ENCODE results near the gene GARNL3. TPM values are rescaled to one million over a fixed set of nuclear protein-coding genes. Genes with fewer than 3 reads are reported as not detected.

GARNL3 gene
- polyA plus RNA-seq, 12 donors = 15.1 to 44.8 (median 19.7) TPM; not detected in 1

DNA sequence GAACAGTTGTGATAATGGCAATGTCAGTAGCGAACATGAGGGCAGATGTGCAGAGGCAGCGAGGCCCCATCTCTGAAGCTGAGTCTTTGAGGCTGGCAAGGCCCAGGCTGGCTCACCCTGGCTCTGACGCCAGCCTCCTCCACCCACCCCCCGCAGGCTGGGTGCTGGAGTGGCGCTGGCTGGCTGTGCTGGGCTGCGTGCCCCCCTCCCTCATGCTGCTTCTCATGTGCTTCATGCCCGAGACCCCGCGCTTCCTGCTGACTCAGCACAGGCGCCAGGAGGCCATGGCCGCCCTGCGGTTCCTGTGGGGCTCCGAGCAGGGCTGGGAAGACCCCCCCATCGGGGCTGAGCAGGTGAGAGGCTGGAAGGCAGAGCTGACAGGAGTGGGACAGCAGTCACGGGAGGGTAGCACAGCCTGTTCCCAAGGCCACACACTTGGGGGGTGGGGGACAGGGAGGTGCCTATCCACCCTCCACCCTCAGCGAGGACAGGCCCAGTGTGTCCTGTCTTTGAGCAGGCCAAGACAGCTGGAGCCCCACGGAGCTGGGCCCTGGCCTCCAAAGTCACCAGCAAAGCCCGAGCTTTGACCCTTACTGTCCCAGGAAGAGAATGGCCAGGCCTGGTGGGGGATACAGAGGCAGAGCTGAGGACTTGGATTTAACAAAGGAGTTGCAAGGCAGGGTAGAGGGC is 138.0 kb downstream of the GARNL3 start:
- DNase-seq = no peak

DNA sequence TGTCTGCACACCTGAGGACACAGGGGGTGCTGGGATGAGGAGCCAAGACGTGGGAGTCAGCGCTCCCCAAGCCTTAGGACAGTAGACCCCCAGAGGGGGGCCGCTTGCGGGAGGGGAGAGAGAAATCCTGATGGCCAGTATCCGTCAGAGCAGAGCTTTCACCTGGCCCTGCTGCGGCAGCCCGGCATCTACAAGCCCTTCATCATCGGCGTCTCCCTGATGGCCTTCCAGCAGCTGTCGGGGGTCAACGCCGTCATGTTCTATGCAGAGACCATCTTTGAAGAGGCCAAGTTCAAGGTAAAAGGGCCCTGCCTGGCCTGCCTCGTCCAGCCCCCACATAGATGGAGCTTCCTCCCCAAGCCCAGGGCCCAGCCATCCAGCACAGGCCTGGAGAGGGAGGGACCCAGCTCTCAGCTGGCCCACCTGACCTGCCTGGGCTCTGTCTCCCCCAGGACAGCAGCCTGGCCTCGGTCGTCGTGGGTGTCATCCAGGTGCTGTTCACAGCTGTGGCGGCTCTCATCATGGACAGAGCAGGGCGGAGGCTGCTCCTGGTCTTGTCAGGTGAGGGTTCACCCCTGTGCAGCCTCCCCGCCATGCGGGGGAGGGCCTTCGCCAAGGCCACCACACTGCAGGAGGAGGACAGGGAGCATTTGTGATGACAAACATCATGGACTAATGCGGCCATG is 139.1 kb downstream of the GARNL3 start:
- DNase-seq = no peak

DNA sequence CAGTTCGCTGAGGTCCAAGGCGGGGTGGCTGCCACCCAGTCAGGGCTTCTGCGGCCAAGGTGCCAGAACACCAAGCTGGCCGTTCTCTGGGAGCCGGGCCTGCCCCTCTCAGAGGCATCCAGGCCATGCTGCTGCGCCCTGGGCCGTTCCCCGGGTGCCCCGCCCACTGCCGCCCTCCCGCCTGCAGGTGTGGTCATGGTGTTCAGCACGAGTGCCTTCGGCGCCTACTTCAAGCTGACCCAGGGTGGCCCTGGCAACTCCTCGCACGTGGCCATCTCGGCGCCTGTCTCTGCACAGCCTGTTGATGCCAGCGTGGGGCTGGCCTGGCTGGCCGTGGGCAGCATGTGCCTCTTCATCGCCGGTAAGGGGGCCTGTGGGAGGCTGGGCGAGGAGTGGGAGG is 140.1 kb downstream of the GARNL3 start:
- DNase-seq = no peak

DNA sequence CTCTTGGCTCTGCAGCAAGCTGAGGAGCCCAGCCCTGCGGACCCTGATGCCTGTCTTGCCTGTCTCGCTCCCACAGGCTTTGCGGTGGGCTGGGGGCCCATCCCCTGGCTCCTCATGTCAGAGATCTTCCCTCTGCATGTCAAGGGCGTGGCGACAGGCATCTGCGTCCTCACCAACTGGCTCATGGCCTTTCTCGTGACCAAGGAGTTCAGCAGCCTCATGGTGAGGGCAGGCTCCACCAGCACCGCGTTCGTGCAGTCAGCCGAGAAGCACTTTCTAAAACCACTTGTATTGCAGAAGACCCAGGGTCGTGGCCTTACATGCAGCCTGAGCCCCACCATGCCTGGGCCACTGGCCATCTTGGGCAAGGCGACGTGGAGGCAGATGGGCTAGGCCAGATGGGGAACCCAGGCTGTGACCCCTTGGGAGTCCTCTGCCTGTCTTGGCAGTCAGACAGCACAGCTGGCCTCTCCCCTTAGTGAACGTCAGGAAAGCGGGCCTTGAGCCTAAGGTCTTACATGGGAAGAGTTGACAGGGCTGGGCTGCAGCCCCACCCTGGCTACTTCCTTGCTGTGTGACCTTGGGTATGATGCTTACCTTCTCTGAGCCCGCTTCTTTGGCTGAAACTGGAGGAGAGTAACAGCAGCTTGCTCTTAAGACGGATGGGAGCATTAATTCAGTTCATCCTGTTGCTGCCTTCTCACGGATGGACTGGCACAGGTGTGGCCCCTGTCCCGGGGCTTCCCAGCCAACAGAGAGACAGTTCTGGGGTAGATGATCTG is 141.0 kb downstream of the GARNL3 start:
- no peak for DNase-seq

DNA sequence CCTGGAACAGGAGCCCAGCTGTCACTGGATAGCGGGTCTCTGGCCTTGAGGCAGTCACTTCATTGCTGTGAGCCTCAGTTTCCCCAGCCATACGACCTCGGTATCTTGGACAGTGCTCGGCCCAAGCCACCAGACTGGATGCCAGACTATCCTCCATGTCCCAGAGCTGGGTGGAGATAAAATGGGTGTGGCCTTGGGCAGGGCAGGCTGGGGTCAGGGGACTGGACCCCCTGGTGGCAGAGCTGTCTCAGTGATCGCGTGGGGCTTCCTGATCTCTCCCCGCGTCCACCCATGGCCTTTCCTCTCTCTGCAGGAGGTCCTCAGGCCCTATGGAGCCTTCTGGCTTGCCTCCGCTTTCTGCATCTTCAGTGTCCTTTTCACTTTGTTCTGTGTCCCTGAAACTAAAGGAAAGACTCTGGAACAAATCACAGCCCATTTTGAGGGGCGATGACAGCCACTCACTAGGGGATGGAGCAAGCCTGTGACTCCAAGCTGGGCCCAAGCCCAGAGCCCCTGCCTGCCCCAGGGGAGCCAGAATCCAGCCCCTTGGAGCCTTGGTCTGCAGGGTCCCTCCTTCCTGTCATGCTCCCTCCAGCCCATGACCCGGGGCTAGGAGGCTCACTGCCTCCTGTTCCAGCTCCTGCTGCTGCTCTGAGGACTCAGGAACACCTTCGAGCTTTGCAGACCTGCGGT is 142.4 kb downstream of the GARNL3 start:
- no peak for DNase-seq

DNA sequence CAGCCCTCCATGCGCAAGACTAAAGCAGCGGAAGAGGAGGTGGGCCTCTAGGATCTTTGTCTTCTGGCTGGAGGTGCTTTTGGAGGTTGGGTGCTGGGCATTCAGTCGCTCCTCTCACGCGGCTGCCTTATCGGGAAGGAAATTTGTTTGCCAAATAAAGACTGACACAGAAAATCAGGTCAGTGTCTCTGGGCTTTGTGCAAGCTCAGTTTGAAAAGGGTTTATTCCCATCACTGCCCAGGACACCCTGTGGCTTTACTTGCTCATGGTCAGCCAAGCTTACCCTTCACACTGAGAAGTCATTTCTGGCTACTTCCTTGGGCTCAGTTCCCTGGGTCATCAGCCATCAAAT is 142.9 kb downstream of the GARNL3 start:
- DNase-seq = no peak

DNA sequence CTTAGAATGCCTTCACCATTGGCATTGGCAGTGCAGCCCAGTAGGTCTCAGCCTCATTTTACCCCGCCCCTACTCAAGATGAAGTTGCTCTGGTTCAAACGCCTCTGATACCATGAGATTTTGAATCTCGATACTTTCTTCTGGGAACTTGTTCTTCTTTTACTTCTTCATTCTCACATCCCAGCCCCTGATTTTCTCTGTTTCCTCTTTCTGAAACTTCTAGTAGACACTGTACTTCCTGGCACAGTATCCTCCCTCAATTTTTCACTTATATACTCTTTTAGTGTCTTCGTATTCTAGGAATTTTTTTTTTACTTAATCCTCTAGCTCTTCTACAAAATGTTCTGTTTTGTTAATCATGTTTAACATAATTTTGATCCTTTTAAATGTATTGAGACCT is 146.5 kb downstream of the GARNL3 start:
- no peak for DNase-seq

DNA sequence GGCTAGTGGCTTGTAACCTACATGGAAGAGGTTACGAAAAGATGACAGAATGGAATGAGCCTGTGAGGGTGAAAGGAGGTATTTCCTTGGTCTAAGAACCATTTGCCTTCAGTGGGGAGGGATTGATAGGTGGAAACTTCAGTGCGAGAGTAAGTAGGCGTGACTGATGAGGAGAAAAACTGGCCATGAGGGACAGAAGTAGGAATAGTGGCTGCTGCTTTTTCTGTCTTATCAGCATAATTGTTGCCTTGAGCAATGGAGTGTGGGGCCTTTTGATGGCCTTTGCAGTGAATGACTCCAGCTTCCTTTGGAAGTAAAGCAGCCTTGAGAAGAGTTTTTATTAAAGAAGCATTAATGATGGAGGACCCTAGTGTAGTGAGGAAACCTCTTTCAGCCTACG is 150.6 kb downstream of the GARNL3 start:
- DNase-seq = no peak

DNA sequence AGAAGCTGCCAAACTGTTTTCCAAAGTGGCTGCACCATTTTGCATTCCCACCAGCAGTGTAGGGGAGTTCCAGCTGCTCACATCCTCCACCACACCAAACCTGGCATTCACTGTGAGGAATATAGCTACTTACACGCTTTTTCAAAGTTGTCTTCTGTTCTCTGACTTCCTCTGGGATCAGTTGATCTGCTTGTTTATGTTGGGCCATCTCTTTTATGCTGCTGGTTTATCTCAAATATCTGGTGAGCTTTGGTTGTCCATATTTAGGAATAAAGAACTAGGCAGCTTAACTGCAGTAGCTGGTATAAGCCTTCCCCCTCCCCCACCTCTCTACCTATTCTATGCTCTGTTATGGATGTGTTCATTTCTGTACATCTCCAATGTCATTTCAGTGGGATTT is 151.1 kb downstream of the GARNL3 start:
- no peak for DNase-seq

DNA sequence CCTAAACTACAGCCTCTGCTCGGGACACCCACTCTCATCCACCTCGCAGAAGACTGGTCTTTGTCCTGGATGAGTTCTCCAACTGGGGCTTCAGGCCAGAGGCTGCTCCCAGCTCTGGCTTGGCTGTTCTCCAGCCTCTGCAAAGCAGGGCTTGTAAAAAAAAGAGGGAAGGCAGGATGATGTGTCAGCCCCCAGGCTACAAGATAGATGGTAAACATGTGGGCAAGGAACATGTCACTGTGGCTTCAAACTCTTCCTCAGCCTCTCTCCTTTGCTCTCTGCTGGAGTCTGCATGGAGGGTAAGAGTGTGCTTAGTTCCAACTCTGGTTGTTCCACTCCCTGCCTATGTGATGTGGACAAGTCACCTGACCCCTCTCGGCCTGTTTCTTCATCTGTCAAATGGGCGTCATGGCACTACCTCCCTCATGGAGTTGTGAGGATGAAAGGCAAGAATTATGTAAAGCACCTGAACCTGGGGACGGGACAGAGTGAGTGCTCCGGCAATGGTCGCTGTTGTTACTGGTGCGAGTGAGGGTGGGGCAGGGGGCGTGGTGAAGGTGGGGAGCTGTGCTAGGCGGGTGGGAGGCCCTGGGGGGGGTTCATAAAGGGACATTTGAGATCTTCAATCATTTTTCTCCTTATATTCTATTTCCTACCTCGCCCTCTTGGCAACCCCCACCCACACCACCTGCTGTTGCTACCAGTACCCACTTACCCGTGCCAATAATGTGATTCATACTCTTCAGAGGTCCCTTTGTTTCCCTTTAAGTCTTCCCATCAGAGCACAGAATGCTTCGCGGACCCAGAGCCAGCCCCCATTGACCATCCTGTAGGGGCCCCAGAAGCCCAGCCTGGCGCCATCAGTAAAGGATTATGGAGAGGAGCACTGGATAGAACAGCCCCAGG is 152.8 kb downstream of the GARNL3 start:
- DNase-seq = no peak

DNA sequence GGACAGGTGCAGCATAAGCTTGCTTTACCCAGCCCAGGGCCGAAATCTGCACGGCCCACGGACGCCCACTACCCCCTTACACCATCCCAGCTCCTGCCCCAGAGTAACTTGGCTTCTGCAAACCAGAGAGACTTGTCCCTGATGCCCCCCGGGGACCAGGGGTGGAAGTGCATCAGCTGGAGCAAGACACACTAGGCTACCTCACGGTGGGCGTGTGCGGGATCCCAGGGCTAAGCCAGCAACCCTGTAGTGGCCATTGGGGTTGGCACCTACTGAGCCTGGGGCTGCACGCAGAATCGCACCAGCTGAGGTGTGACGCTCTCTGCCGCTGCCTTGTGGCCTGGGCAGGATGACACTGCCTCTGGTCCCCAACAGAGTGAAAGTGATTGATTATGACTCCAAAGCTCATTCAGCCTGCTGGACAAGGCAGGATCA is 153.5 kb downstream of the GARNL3 start:
- no peak for DNase-seq

DNA sequence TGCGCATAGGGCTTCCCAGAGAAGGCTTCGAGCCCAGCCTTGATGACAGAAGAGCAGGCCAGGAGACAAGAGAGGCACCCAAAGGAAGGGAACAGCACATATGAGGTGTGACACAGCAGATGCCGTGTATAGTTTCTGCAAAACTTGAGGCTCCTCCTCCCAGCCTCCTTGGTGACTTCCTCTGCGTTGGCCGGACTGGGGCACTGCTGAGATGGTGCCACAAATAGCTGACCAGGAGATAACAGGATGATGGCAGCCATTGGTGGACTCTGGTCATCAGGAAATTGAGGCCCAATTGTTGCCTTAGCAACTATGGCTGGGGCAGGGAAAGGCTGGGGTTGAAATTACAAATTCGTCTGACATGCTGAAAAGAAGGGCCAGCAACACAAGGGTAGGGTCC is 154.8 kb downstream of the GARNL3 start:
- DNase-seq = no peak

DNA sequence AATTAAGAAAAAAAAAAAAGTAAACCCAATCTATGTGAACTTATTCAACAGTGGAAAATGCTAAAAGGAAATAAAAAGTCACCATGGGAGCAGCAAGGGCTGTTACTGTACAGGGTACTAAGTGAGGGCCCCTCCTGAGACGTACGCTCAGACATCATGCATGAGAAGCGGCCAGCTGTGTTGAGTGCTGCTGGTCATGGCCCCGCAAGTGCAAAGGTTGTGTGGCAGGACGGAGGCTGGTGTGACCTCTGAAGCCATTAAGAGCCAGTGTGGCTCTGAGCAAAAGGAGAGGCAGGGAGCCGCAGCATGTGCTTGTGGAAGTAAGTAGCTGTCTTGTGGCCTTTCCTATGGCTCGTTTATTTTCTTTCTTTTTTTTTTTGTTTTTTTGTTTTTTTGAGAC is 156.5 kb downstream of the GARNL3 start:
- DNase-seq = no peak

DNA sequence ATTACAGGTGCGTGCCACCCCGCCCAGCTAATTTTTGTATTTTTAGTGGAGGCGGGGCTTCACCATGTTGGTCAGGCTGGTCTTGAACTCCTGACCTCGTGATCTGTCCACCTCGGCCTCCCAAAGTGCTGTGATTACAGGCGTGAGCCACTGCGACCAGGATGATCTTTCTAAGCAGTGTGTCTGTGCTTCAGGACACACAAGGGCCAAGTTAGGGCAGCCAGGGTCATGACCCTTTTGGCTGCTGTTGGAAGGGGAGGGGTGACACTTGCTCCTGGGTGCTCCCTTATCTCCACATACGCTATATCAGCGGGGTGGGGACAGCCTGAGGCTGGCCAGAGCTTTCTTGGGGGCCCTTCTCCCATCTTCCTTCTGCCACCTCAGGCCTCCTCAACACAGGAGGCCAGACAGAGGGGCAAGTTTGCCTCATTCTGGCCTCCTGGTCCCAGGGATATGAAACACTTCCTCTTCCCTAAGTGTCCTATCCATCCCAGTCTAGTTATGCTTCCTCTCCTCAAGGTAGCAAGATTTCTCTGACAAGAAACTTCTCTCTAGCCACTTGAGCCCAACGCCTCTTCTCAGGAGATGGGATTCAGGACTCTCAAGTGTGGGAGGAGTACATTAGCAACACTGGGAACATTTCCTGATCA is 157.7 kb downstream of the GARNL3 start:
- DNase-seq = no peak

DNA sequence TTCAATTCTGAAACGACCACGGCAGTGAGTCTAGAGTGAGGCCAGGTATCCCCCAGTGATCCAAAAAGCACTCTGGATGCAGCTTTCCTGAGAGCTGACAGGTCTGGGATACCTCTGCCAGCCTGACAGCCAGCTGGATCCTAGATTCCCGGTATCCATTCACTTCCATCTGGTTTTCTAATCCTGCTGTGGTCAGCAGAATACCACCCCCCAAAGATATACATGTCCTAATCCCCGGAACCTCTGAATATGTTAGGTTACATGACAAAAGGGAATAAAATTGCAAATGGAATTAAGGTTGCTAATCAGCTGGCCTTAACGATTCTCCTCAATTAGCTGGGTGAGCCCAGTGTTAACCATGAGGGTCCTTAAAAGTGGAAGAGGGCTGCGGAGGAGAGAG is 158.2 kb downstream of the GARNL3 start:
- DNase-seq = no peak

DNA sequence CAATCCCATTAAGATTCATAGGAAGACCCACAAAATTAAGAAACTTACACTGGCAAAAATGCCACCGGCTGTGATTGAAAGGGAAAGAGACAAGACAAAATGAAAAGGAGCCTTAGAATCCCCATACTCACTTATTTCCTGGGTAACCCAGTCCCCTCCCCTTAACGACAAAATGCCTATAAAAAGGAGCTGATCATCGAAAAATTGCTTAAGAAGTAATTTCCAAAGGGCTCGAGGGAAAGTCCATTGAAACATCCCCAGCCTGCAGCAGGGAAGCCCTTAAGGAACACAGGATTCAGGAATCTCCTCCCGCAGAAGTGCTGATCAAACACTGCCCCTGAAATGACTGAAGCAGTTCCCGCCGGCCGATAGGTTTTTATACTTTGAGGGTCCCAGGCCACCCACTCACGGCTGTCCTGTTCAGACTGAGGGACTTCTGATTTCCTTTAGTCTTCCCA is 158.9 kb downstream of the GARNL3 start:
- no peak for DNase-seq

DNA sequence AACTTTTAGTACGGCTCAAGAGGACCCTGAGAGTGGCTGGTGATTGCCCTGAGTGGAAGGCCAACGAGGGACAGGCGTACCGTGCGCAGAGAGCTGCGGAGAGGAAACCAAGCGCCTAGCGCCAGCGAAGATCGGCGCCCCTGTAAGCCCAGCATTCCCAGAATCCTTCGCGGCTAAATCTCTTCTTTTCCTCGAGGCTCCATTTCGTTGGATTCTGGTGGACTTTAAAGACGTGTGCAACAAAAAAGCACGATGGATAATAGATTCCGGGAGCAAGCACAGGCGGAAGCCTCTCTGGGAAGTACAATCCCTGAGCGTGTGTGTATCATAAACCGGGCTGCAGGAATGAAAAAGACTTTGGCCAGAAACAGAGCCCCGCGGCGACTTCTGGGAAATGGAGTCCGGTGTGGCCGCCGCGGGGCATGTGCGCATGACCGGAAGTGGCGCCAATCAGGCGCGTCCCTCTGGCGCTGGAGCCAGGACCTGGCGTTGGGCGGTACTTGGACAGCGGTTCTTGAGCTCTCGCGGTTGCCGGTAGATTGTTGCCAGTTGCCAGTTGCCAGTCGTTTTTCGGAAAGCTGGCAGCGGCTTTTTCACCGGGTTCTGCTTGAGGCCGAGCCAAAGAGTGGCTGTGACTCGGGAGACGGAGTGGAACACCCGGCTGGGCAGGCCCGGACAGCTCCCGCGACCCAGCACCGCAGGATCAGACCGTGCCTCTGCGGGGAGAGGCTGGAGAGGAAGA is 159.5 kb downstream of the GARNL3 start, which contains the start of gene ZNF79:
ZNF79 (plus strand) TSS at position 449 of the 742 bp plus-strand sequence. CDS start 406 bp downstream, outside the sequence.
- peak; percentile 97 for DNase-seq

DNA sequence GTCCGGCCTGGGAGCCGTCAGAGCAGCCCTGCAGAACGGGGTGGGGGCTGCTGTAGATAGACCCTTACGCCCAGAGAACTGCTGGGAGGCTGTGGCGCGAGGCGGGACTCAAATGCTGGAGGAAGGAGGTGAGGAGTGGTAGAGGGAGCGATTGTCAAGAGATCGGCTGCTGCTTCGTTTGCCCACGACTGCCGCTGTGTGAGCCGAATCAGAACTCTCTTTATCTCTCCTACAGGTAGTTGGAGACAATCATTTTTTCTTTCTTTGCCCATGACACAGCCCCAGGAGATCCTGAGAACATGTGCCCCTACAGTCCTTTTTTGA is 160.1 kb downstream of the GARNL3 start:
- no peak for DNase-seq

DNA sequence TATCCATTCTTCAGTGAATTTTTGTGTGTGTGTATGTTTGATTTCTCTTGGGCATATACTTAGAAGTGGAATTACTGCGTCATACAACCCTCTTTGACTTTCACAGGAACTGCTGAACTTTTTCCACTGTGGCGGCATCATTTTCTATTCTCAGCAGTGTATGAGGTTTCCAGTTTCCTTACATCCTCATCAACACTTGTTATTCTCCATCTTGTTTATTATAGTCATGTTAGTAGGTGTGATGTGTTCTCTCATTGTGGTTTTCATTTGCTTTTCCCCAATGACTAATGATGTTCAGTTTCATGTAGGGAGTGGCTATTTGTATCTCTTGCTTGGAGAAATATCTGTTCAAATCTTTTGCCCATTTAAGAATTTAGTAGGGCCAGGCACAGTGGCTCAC is 162.2 kb downstream of the GARNL3 start:
- no peak for DNase-seq

DNA sequence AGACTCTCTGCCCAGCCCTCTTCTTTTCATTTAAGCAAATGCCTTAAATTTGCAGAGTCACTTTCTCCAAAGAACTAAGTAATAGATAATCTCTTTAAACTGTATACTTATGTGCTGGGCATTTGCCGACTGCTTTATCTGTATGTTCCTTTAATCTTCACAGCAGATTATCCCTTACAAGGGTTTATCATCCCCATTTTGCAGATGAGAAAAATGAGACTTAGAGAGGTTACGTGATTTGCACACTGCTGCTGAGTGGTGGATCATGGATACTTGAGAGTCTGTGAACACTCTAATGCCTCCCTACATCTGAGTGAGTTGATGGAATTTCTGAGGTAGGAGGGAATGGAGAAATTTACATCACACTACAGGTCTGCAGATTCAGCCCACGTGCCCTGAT is 163.8 kb downstream of the GARNL3 start:
- no peak for DNase-seq
